C1 segment of cervical spinal cord (tissue), 14 donors: Measurements from ENCODE around the gene CAV3.

Experiments used
- DNase-seq, 14 donors: peaks; one replicate each; lab custom pipeline; 2025; lab: John Stamatoyannopoulos, UW

CAV3 gene

DNA sequence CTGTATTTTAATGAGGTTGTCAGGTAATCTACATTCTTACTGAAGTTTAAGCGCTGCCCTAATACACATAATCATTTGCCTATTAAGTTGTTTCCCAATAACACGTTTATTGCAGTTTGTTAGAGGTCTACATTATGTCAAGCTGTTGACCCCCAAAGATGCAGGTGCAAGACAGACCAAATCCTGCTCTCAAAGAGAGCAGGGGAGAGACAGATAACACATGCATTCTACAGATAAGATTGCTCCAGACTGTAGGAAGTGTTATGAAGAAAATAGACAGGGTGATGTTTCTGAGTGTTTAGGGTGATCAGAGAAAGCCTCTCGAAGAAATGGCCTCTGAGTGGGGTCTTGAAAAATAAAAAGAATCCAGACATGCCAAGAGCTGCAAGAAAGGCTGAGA is 60.6 kb downstream of the CAV3 start:
- DNase-seq: no peak
